Neural progenitor cell (in vitro differentiated cells): ENCODE data around the gene CIB4.

ENCODE experiments used
- EZH2 ChIP-seq: fragments of 200-600 bp; sonication (generic); IDR thresholded peaks from 2 replicates; pipeline ENCODE4 v1.6.1; 2017; ENCODE audit warnings: antibody characterized with exemption, mild to moderate bottlenecking, moderate library complexity
- EZH2phosphoT487 ChIP-seq: fragments of 200-600 bp; sonication (generic); IDR thresholded peaks from 2 replicates; pipeline ENCODE4 v1.6.1; 2017; ENCODE audit warnings: antibody characterized with exemption
- TF ChIP-seq, protein P1 (sequence below): fragments of 200-600 bp; sonication (generic); IDR thresholded peaks from 2 replicates; pipeline ENCODE4 v1.5.1; 2017; ENCODE audit warnings: antibody characterized with exemption, mild to moderate bottlenecking

- TF ChIP-seq, protein P1, sequence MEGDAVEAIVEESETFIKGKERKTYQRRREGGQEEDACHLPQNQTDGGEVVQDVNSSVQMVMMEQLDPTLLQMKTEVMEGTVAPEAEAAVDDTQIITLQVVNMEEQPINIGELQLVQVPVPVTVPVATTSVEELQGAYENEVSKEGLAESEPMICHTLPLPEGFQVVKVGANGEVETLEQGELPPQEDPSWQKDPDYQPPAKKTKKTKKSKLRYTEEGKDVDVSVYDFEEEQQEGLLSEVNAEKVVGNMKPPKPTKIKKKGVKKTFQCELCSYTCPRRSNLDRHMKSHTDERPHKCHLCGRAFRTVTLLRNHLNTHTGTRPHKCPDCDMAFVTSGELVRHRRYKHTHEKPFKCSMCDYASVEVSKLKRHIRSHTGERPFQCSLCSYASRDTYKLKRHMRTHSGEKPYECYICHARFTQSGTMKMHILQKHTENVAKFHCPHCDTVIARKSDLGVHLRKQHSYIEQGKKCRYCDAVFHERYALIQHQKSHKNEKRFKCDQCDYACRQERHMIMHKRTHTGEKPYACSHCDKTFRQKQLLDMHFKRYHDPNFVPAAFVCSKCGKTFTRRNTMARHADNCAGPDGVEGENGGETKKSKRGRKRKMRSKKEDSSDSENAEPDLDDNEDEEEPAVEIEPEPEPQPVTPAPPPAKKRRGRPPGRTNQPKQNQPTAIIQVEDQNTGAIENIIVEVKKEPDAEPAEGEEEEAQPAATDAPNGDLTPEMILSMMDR, result no peak
- TF ChIP-seq EZH2 (no peak), EZH2phosphoT487 (no peak)
These were observed 71.1 kb downstream of the CIB4 start for GRCh38 chr2:26570083-26570430.
